Erythroblast (primary cell): ENCODE results near the gene POU5F1.
"Not testable (repeated sequence)": the region's sequence is repeated elsewhere in the genome, so short reads cannot be mapped to it uniquely, and the experiment has no call there.

Experiments
- DNase-seq, 2 experiments: peaks; one replicate each; lab custom pipeline; 2025; lab: John Stamatoyannopoulos, UW
- GATA1 ChIP-seq: IDR thresholded peaks from 2 replicates; pipeline ENCODE4 v1.6.1; 2011; ENCODE audit warnings: low read depth, mild to moderate bottlenecking, control low read depth, low read length, moderate library complexity
- POLR2A ChIP-seq: IDR thresholded peaks from 2 replicates; pipeline ENCODE4 v1.6.1; 2011; ENCODE audit warnings: mild to moderate bottlenecking, low read length

The POU5F1 gene

DNA sequence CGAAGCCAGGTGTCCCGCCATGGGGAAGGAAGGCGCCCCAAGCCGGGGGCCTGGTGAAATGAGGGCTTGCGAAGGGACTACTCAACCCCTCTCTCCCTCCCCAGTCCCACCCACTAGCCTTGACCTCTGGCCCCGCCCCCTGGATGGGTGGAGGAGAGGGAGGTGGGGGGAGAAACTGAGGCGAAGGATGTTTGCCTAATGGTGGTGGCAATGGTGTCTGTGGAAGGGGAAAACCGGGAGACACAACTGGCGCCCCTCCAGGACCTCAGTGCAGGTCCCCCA is at the start of gene POU5F1:
POU5F1 (minus strand) TSS at position 83 of the 282 bp plus-strand sequence; CDS start at position 21, 62 bp downstream.
- TF ChIP-seq POLR2A (no peak), GATA1 (no peak)
- no peak for DNase-seq

DNA sequence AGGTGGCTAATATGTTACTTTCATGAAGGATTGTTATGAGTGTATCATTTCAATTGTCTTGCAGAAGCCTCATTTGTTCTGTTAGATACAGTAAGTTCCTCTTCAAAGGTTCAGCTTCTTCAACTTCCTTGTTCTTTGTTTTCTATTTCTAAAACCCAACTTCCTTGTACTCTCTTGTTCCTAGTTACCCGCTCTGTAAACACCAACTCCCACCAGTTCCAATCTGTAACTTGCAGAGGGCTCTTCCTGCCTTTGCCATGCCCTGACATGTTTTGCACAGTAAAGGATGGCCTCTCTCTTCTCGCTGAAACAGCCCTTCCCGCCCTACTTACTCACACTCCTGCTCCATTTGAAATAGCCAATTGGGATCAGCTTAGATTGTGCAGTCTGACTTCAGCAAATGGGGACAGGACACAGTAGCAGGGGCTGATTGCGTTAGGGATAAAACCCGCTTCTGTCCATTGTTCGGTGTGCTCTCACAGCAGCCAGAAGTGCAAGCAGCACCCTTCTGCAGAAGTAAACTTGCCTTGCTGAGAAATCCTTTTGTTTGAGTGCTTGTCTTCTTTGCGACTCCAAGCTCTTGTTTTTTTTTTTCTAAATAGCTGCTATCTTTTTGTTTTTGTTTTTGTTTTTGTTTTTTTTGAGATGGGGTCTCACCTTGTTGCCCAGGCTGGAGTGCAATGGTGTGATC is 45.9 kb upstream of the POU5F1 start:
- no peak for TF ChIP-seq GATA1
- TF ChIP-seq POLR2A = no peak

DNA sequence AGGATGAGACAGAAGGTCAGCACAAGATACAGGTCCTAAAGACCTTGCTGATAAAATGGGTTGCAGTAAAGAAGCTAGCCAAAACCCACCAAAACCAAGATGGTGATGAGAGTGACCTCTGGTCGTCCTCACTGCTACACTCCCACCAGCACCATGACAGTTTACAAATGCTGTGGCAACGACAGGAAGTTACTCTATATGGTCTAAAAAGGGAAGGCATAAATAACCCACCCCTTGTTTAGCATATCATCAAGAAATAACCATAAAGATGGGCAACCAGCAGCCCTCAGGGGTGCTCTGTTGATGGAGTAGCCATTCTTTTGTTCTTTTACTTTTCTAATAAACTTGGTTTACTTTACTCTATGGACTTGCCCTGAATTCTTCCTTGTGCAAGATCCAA is 44.7 kb upstream of the POU5F1 start:
- not testable (repeated sequence) for DNase-seq

More for the DNA sequence above, 45.9 kb upstream of the POU5F1 start:
- no peak for DNase-seq

DNA sequence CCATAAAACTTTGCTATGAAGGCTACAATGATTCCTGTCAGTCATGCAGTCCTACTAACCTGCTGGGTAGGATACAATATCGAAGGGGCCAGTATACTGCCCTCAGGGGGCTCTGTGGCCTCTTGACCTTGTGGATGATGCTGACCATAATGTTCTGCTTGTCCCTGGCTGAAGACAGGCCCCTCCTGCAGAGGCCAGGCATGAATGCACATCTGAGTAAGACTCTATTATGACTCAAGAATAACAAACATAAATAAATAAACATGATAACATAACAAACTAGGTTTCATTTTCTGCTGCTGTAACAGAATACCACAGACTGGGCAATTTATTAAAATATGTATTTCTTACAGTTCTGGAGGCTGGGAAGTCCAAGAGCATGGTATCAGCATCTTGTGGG is 44.0 kb upstream of the POU5F1 start:
- TF ChIP-seq GATA1 (no peak), POLR2A (no peak)
- no peak for DNase-seq

DNA sequence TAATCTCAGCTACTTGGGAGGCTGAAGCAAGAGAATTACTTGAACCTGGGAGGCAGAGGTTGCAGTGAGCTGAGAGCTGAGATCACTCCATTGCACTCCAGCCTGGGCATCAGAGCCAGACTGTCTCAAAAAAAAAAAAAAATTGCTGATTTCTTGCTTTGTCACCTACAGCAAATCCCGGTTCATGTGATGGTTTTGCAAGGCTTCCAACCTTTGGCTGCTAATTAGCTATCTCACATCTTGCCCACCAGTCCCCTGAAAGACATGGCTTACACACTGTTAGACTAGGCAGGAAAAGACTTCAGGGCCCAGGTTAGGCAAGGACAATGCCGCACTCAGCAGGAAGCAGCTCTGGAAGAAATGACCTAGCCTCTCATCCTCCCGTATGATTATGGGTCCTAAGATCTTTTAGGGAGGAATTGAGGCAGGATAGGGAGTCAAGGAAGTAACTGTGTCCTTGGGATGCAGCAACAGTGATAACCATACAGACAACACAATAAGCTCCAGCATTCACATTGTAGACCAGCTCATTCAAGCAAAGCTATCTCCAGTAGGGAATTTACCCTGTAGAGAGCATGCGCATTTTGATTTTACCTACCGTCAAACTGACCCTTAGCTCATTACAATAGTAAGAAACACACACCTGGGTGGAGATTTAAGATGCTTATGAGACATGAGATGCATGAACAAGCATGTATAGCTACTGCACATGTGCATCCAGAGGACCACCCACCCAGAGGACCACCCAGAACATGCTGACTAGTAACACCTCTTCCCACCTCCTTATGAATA is 40.5 kb upstream of the POU5F1 start:
- no peak for DNase-seq
- TF ChIP-seq GATA1 (no peak), POLR2A (no peak)

DNA sequence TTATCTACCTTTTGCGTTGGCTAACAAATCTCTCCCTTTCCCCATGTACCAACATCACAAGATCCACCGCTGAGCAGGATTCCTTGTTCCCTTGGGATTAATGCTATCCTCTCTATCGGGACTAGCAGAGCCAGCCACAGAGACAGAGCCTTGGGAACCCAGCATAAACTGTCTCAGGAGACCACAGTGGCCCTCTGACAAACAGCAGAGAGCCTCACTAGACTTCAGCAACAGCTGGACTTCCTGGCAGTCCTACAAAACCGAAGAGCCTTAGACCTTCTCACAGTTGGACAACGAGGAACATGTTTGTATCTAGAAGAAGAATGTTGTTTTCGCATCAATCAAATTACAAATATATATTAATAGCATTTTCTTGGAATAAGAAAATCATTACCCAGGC is 39.6 kb upstream of the POU5F1 start:
- no peak for DNase-seq
- TF ChIP-seq GATA1 = no peak

DNA sequence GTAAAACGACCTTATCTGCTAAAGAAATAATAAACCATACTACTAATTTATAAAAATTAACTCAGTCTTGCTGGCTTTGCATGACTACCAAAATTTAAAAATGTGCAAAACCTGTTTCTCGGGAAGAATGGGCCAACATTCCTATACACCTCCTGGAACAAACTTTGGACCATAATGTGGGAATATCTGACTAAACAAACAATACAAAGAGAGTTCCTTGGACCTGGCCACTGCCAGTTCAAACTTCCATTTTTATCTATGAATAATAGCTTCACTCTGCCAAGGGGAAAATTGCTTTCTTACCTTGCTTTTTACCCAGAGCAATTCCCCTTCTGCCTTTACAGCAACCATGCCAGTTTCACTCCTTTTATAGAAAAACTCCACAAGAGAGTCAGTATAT is 38.7 kb upstream of the POU5F1 start:
- DNase-seq = no peak
- TF ChIP-seq POLR2A (no peak), GATA1 (no peak)

DNA sequence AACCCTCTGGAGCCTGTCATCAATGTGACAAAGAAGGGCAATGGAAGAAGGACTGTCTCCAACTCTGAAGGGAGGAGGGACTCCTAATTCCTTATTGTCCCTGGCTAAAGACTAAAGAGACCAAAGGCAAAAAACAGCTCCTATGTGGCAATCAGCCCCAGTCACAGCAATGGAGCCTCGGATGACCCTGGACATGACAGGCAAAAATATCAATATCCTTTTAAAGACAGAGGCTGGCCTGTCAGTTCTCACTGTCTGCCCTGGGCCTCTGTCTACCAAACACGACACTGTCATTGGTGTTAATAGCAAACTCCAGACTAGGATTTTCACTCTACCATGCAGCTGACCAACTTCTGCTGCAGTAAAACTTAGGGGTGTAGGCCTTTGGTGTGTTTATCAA is 38.0 kb upstream of the POU5F1 start:
- TF ChIP-seq POLR2A (no peak), GATA1 (no peak)
- DNase-seq = no peak

DNA sequence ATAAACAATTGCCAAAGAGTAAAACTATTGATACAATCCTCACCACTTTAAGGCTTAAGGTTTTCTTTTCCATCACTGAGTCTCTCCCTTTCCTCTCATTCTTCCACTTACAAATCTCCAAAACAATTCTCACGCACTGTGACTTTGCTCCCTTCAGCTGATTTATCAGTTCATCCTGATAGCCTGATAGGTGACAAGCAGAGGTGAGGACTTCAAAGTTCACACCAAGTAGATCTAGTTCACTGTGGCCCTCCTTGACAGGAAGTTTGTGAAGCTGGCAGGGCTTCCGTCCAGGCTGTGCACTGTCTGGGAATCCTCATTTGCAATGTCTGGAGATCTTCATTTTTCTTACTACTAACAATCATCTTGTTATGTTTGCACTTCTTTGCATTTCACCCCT is 35.2 kb upstream of the POU5F1 start:
- TF ChIP-seq POLR2A (no peak), GATA1 (no peak)
- DNase-seq = peak in 1 of 2 experiments; percentile 36

DNA sequence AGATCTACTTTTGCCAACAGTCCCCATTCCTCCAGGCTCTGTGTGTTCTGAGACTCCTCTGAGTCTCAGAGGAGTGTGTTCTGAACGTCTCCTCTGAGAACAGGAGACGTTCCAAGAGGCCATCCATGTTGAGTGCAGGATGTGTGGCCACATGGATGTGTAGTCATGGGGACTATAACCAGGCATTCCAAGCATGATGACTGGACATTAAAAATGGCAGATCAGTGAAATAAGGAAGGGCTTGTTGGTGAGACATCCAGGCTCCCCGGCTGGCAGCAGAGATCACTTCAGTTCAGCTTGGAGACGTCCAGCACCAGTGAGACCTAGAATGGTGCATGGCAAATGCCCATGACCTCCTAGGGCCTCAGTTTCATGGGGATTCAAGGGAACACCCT is 34.3 kb upstream of the POU5F1 start:
- no peak for DNase-seq
- no peak for TF ChIP-seq POLR2A
- no peak for TF ChIP-seq GATA1

DNA sequence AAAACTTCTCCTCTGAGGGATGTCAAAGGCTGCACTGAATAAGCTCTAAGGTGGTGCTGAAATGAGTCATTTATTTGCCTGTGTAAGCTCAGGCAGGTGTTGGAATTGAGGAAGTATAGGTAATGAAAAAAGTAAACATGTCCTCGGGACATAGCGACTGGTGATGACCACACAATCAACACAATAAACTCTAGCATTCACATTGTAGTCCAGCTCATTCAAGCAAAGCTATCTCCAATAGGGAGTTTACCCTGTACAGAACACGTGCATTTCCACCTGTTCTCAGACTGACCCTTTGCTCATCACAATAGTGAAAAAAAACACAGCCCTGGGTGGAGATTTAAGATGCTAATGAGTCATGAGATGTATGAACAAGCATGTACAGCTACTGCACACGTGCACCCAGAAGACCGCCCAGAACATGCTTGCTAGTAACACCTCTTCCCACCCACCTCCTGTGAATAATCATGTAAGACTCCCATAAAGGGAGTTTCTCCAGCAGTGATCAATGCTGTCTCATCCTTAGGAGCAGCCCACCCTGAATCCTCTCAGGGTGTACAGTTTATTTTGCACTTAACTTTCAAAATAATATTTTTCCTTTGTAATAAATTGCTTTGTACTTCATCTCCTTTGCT is 33.0 kb upstream of the POU5F1 start:
- no peak for TF ChIP-seq GATA1
- peak; percentile 43 for TF ChIP-seq POLR2A
- peak; percentile 85 to 91 for DNase-seq

DNA sequence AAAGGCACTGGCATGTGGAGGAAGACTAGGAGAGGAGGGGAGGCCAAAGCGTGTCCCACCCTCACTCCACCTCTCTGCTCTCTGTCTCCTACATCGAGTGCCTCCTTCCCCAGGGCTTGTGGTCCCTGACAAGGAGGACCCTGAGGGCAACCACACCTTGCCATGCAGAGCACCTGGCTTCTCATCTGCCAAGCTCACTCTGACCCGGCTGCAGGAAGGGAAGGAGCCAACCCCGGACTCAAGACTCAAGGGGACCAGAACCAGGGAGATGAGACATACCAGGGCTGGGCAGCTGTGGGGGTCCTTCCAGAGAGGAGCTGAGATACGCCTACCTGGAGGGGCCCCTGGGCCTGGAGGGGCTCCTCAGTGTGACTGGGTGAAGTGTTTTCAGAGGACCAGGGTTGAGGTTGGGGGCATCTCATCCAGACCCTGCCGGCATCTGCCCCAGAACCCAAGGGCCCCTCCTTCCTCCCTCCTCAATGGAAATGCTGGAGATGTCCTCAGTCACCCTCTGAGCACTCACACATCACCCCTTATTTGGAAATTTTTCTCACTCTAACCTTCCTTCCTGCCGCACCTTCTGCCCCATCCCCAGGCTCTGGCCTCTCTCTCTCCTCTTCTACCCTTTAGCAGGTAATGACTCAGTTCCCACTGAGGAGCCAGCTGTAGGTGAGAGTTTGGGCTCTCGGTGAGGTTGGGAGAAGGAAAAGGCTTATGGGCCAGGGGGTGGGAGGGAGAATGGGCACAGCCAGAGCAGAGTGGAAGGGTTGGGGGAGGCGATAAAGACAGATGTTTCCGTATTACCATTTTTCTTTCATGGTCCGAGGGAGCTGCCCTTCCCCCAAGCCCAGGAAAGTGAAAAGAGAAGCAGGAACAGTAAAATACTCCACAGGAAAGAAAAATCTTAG is 32.0 kb upstream of the POU5F1 start:
- peak; percentile 20 to 56 for DNase-seq
- TF ChIP-seq GATA1 = no peak
- TF ChIP-seq POLR2A = no peak

DNA sequence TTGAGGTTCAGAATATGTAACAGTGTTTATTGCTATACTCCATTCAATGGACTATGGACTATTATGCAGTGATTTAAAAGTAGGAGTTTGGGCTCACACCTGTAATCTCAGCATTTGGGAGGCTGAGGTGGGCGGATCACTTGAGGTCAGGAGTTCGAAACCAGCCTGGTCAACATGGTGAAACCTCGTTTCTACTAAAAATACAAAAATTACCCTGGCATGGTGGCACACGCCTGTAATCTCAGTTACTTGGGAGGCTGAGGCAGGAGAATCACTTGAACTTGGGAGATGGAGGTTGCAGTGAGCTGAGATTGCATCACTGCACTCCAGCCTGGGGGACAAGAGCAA is 28.6 kb upstream of the POU5F1 start:
- not testable (repeated sequence) for DNase-seq

DNA sequence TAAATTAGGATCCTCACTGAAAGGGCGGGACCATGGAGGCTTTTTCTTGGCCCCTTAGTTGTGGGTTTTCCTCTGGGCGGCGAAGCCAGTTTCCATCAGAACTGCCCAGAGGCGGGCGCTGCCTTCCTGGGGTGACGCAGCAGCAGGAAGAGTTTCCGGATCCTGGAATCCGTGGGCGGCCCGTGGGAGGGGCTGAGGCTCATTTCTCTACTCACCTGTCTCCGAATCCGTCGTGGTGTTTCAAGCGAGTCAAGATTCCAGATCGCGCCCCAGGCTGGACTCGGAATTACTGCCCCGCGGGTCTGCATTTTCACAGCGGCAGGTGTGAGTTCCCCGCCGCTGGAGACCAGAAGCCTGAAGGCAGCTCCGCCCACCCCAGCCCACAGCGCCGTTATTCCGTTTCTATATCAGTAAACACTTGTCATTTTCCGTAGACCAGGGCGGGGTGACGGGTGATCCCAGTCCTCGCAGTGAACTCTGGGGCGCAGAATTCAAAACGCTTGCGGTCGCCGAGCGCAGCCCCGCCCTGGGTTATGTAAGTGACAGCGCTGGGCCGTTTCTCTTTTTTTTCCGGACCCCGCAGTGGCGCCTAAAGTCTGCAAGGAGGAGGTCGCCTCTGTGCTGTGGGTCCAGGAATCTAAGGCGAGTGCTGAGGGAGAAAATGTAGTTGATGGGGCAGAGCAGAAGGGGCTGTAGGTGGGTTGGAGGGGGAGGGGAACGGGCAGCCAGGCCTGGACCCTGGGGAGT is 27.2 kb upstream of the POU5F1 start:
- TF ChIP-seq GATA1 = no peak
- peak; percentile 88 for TF ChIP-seq POLR2A
- peak; percentile 97 for DNase-seq

DNA sequence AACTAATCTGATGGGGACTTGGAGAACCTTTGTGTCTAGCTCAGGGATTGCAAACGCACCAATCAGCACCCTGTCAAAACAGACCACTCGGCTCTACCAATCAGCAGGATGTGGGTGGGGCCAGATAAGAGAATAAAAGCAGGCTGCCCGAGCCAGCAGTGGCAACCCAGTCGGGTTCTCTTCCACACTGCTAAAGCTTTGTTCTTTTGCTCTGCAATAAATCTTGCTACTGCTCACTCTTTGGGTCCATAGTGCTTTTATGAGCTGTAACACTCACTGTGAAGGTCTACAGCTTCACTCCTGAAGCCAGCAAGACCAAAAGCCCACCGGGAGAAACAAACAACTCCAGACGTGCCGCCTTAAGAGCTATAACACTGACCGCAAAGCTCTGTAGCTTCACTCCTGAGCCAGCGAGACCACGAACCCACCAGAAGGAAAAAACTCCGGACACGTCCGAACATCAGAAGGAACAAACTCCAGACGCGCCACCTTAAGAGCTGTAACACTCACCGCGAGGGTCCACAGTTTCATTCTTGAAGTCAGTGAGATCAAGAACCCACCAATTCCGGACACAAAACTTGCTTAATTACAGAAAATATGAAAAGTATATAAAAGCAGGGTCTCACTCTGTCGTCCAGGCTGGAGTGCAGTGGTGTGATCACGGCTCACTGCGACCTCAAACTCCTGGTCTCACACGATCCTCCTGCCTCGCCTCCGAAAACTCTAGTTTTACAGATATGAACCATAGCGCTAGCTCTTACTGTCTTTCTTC is 26.0 kb upstream of the POU5F1 start:
- not testable (repeated sequence) for DNase-seq

DNA sequence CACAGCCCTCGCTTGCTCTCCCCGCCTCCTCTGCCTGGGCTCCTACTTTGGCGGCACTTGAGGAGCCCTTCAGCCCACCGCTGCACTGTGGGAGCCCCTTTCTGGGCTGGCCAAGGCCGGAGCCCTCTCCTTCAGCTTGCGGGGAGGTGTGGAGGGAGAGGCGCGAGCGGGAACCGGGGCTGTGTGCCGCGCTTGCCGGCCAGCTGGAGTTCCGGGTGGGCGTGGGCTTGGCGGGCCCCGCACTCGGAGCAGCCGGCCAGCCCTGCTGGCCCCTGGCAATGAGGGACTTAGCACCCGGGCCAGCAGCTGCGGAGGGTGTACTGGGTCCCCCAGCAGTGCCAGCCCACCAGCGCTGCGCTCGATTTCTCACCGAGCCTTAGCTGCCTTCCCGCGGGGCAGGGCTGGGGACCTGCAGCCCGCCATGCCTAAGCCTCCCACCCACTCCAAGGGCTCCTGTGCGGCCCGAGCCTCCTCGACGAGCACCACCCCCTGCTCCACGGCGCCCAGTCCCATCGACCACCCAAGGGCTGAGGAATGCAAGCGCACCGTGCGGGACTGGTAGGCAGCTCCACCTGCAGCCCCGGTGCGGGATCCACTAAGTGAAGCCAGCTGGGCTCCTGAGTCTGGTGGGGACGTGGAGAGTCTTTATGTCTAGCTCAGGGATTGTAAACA is 25.0 kb upstream of the POU5F1 start:
- not testable (repeated sequence) for DNase-seq
